A673 (cell line): ENCODE measurements around the gene TAS1R2. TPM values are rescaled to one million over a fixed set of nuclear protein-coding genes. Genes with fewer than 3 reads are reported as not detected.

Experiments used
- BruUV-seq: library from RNA; stranded (reverse); fragments of 400-500 nt; replicated peaks from 2 replicates; lab custom pipeline; 2021; lab: Mats Ljungman, UMichigan
- CTCF ChIA-PET: fragments of 300-600 bp; sonication (Branson Sonifier 250); formaldehyde crosslinking; loops from one replicate; lab custom pipeline; 2022; ENCODE audit warnings: antibody characterized with exemption; lab: Charles Lee
- POLR2A ChIA-PET: fragments of 300-600 bp; sonication (Branson Sonifier 250); formaldehyde crosslinking; loops from one replicate; lab custom pipeline; 2022; ENCODE audit warnings: antibody characterized with exemption; ENCODE audit not compliant: low non-redundant PET; lab: Charles Lee
- DNase-seq: peaks from one replicate; pipeline ENCODE4 v3.0.0-alpha.2; 2015; ENCODE audit warnings: low spot score
- H3K27ac ChIP-seq: fragments of 200-600 bp; sonication (generic); 2 replicates; pipeline ENCODE4 v1.5.1; 2016; ENCODE audit warnings: mixed run types, low read depth, mild to moderate bottlenecking, mixed read lengths, antibody characterized with exemption, low read length; ENCODE audit not compliant: poor library complexity, severe bottlenecking
- H3K27me3 ChIP-seq: fragments of 200-600 bp; sonication (generic); replicated peaks from 2 replicates; pipeline ENCODE4 v1.6.1; 2017; ENCODE audit warnings: mixed run types, low read depth, mild to moderate bottlenecking, mixed read lengths, antibody characterized with exemption, low read length; ENCODE audit not compliant: insufficient read depth, poor library complexity
- H3K36me3 ChIP-seq: fragments of 200-600 bp; sonication (generic); 2 replicates; pipeline ENCODE4 v1.6.1; 2016; ENCODE audit warnings: mixed run types, mild to moderate bottlenecking, mixed read lengths, antibody characterized with exemption, low read length; ENCODE audit not compliant: insufficient read depth, poor library complexity, severe bottlenecking
- H3K4me1 ChIP-seq: fragments of 200-600 bp; sonication (generic); 2 replicates; pipeline ENCODE4 v1.6.1; 2017; ENCODE audit warnings: mixed run types, mild to moderate bottlenecking, mixed read lengths, antibody characterized with exemption, low read length; ENCODE audit not compliant: insufficient read depth, poor library complexity, severe bottlenecking
- H3K4me3 ChIP-seq: fragments of 200-600 bp; sonication (generic); 2 replicates; pipeline ENCODE4 v1.5.1; 2016; ENCODE audit warnings: low read depth, mixed run types, mild to moderate bottlenecking, mixed read lengths, low read length; ENCODE audit not compliant: poor library complexity, severe bottlenecking
- H3K9me3 ChIP-seq: fragments of 200-600 bp; sonication (generic); 2 replicates; pipeline ENCODE4 v1.6.1; 2016; ENCODE audit warnings: mixed run types, low read depth, mild to moderate bottlenecking, mixed read lengths, antibody characterized with exemption, low read length; ENCODE audit not compliant: poor library complexity, severe bottlenecking
- EZH2 ChIP-seq: fragments of 200-600 bp; sonication (generic); IDR thresholded peaks from 2 replicates; pipeline ENCODE4 v1.6.1; 2017; ENCODE audit warnings: borderline replicate concordance, low read depth, mild to moderate bottlenecking, mixed read lengths, antibody characterized with exemption, low read length; ENCODE audit not compliant: poor library complexity, severe bottlenecking
- intact Hi-C: fragments of 100-400 bp; cut with micrococcal nuclease; formaldehyde crosslinking; loops from one replicate; pipeline ENCODE4 v1.10.0; 2022; ENCODE audit not compliant: unreplicated experiment
- total RNA-seq: library from RNA; stranded (reverse); gene quantifications from 2 replicates; pipeline ENCODE4 v1.2.3, GENCODE V29; 2021
- TF ChIP-seq, protein P1 (sequence below): fragments of 300-800, 200-600 bp; sonication (generic); conservative IDR thresholded peaks from 2 replicates; pipeline ENCODE4 v1.5.1; 2017; ENCODE audit warnings: low read depth, mild to moderate bottlenecking, antibody characterized with exemption, low read length, moderate library complexity, mixed read lengths

Gene TAS1R2
- total RNA-seq, 1 experiment from 2014 or later = not detected

DNA sequence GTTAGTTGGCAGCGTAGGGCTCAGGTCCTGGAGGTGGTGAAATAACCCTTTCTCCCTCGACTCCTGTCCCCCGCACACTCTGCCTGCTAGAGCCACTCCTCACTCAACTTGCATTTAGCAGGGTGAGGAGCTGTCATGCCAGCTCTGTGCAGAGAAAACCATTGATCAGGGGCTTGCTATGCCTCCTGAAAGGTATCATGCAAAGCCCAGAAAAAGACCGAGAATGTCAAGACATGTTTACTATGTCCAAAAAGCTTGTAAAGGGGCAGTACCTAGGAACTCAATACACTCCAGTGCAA lies 24.9 kb upstream of the TAS1R2 start:
- TF ChIP-seq EZH2 = no peak
- TF ChIP-seq, protein P1, sequence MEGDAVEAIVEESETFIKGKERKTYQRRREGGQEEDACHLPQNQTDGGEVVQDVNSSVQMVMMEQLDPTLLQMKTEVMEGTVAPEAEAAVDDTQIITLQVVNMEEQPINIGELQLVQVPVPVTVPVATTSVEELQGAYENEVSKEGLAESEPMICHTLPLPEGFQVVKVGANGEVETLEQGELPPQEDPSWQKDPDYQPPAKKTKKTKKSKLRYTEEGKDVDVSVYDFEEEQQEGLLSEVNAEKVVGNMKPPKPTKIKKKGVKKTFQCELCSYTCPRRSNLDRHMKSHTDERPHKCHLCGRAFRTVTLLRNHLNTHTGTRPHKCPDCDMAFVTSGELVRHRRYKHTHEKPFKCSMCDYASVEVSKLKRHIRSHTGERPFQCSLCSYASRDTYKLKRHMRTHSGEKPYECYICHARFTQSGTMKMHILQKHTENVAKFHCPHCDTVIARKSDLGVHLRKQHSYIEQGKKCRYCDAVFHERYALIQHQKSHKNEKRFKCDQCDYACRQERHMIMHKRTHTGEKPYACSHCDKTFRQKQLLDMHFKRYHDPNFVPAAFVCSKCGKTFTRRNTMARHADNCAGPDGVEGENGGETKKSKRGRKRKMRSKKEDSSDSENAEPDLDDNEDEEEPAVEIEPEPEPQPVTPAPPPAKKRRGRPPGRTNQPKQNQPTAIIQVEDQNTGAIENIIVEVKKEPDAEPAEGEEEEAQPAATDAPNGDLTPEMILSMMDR = no peak
- Histone ChIP-seq H3K36me3 (no peaks in the 10 kb centered on the region), H3K9me3 (no peaks in the 10 kb centered on the region), H3K4me3 (no peak overlapping the region), H3K27ac (no peak overlapping the region), H3K4me1 (peaks cover 9% of the 10 kb centered on the region), H3K27me3 (no peaks in the 10 kb centered on the region)
- ChIA-PET CTCF (interaction anchor here (0.6 to 2.6 kb wide), 11 partner anchors 9 to 770 kb away, joined by 3 to 13 read pairs (median 4); no protein-coding TSS in a partner anchor), POLR2A (no interaction called here)
- no TSS peak for BruUV-seq
- DNase-seq = no peak
- intact Hi-C loops = loop anchor here (1.0 kb wide), 1 partner anchor 212 kb away; no protein-coding TSS in a partner anchor

DNA sequence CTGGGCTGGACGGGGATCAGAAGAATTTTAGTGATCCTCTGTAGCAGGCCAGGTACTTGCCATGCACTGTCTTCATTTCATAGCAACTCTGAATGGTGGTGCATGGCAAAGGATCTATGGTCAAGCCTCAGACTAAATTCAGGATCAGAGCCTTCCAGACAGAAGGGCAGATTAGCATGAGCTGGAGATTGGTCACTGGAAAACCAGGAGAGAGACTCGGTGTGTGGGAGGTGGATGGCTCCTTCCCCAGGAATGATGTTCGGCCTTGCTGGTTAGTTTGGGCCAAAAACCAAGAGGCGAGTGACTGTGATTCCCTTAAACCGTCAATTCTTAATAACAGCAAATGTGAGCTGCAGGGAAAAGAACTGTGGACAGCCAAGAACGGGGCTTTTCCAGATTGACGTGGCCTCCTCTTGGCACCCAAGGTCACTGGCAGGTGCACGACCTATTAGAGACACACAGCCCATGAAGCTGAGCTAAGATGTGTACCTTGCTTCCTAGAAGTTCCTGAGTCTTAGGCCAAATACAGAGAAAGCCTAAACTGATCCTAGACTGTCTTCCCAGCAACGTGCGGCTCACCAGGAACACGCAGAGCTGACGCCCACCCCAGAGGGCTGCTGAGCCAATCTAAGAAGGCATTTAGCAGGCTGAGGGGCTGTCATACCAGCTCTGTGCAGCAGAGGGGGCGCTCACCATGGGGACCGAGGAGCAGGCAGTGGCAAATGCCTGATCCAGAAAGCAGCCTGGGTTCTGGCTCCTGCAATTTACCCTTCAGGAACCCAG lies 24.4 kb upstream of the TAS1R2 start:
- no peak for TF ChIP-seq EZH2
- TF ChIP-seq, protein P1 = peak; percentile 91
- peak; percentile 82 for DNase-seq
- H3K4me3 ChIP-seq = no peak overlapping the region
- no peaks in the 10 kb centered on the region for H3K9me3 ChIP-seq
- H3K27me3 ChIP-seq = no peaks in the 10 kb centered on the region
- ChIA-PET CTCF (interaction anchor here (0.6 to 2.6 kb wide), 11 partner anchors 8 to 356 kb away, joined by 3 to 13 read pairs (median 4); no protein-coding TSS in a partner anchor), POLR2A (no interaction called here)
- H3K27ac ChIP-seq = no peak overlapping the region
- H3K36me3 ChIP-seq = no peaks in the 10 kb centered on the region
- intact Hi-C loops = loop anchor here (1.0 kb wide), 1 partner anchor 212 kb away; no protein-coding TSS in a partner anchor
- peaks cover 9% of the 10 kb centered on the region for H3K4me1 ChIP-seq
- BruUV-seq = no TSS peak

DNA sequence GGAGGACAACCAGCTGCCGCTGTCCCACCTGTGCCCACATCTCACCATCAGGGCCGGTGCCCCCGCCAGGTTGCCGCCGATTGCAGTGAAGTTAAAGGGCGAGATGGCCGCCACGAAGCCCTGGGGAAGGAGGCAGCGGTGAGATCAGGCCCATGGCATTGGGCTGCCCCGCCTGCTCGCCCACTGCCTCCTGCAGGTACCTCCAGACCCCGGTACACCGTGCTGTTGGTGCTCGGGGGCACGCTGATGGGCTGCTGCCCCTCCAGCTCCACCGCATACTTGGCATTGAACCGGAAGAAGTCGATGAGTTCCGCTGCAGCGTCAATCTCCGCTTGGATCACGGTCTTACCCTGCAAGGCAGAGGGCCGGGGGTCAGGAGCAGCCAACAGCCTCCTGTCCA lies 23.6 kb upstream of the TAS1R2 start:
- TF ChIP-seq, protein P1 = no peak
- no peak for TF ChIP-seq EZH2

More for the DNA sequence above, 23.6 kb upstream of the TAS1R2 start:
- DNase-seq = no peak
- ChIA-PET CTCF (interaction anchor here (2.6 kb wide), 1 partner anchor 8 kb away, joined by 13 read pairs; no protein-coding TSS in a partner anchor), POLR2A (no interaction called here)
- Histone ChIP-seq H3K36me3 (no peaks in the 10 kb centered on the region), H3K9me3 (no peaks in the 10 kb centered on the region), H3K27ac (no peak overlapping the region), H3K4me1 (peaks cover 9% of the 10 kb centered on the region), H3K4me3 (no peak overlapping the region), H3K27me3 (no peaks in the 10 kb centered on the region)
- intact Hi-C loops = no loop called here
- BruUV-seq = no TSS peak
